ENCODE data around the gene FBLN1. TPM values are rescaled to one million over a fixed set of nuclear protein-coding genes. Genes with fewer than 3 reads are reported as not detected.

The FBLN1 gene
- total and polyA plus RNA-seq, 2 of the 8 experiments (the other 6 are each of a cell fraction or from before 2014, with no cell fraction given), result 159 to 168 TPM

GRCh38 chr22:45551310-45552016 lies 48.8 kb downstream of the FBLN1 start (continued):
- TF ChIP-seq CHD7 (IDR thresholded peaks at IDR 0.05; ENCODE audit: insufficient replicate concordance, low read length), result no peak
- TF ChIP-seq E2F6 (IDR thresholded peaks at IDR 0.05), result no peak
- no peak for TF ChIP-seq PHF8 (conservative IDR thresholded peaks at IDR 0.05; ENCODE audit: low read depth, low read length)
- TF ChIP-seq NANOG (IDR thresholded peaks at IDR 0.05; ENCODE audit: insufficient read depth, low read depth, low read length, poor library complexity, severe bottlenecking), result no peak
- TF ChIP-seq TAF7 (optimal IDR thresholded peaks at IDR 0.05; ENCODE audit: borderline replicate concordance, low read depth, low read length), result no peak
- TF ChIP-seq EZH2 (IDR thresholded peaks at IDR 0.05; ENCODE audit: low read depth, low read length, severe bottlenecking), result no peak

Data from H1 (cell line).